Chondrocyte (in vitro differentiated cells): ENCODE results near the gene FAM163B. TPM values are rescaled to one million over a fixed set of nuclear protein-coding genes. Genes with fewer than 3 reads are reported as not detected.

Source experiments
- DNase-seq: peaks from one replicate; pipeline ENCODE4 v3.0.0; 2021; ENCODE audit warnings: mixed read lengths, low spot score
- H3K27ac Mint-ChIP-seq: one replicate; pipeline ENCODE4 v1.8.0; 2021; ENCODE audit warnings: mild to moderate bottlenecking, moderate library complexity, mixed read lengths; ENCODE audit not compliant: unreplicated experiment
- H3K27me3 Mint-ChIP-seq: 2 replicates; pipeline ENCODE4 v1.8.0; 2021; ENCODE audit warnings: low read depth, mixed read lengths
- H3K36me3 Mint-ChIP-seq: 2 replicates; pipeline ENCODE4 v1.8.0; 2021; ENCODE audit warnings: low read depth, mixed read lengths
- H3K4me1 Mint-ChIP-seq: 2 replicates; pipeline ENCODE4 v1.8.0; 2021; ENCODE audit warnings: low read depth, mild to moderate bottlenecking, mixed read lengths
- H3K4me3 Mint-ChIP-seq: one replicate; pipeline ENCODE4 v1.8.0; 2021; ENCODE audit warnings: mild to moderate bottlenecking, moderate library complexity, mixed read lengths; ENCODE audit not compliant: unreplicated experiment
- H3K9me3 Mint-ChIP-seq: 2 replicates; pipeline ENCODE4 v1.8.0; 2021; ENCODE audit warnings: low read depth, mixed read lengths
- total RNA-seq: library from RNA; stranded (reverse); gene quantifications from 3 replicates; pipeline ENCODE4 v1.2.1, GENCODE V29; 2021
- TF ChIP-seq, protein P1 (sequence below): fragments of 200-600 bp; sonication (generic); IDR thresholded peaks from 2 replicates; pipeline ENCODE4 v1.5.0; 2021; ENCODE audit warnings: antibody characterized with exemption, mild to moderate bottlenecking, moderate library complexity

The FAM163B gene
- total RNA-seq, 1 donor from 2014 or later, result not detected

DNA sequence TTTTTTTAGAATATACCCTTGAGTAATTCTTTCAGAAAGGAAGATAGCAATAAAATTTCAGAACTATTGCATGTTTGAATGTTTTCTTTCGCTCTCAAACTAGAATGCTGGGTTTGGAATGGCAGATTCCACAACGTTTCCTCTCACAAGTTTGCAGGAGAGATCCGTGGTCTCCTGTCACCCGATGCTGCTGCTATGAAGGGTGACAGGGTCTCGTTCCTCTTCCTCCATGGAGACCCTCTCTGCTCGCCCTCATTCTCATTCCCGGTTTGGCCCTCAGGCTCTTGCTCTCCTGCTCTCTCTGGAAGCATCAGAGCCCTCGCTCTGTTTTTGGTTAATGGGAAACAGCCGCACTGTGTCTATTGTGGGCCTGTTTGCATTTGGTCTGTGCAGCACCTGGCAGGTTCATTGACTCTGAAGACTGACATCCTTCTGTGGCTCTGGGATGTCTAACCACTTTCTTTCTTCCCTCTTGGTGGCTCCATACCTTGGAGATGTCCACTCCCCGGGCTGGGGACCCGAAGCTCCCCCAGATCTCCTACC, 12.6 kb upstream of the FAM163B start:
- Mint-ChIP-seq H3K36me3 (peaks cover 5% of the 10 kb centered on the region), H3K4me3 (no peak overlapping the region), H3K4me1 (no peaks in the 10 kb centered on the region), H3K27ac (no peak overlapping the region), H3K9me3 (peaks cover 17% of the 10 kb centered on the region), H3K27me3 (peaks cover 75% of the 10 kb centered on the region)
- DNase-seq, result no peak
- TF ChIP-seq, protein P1, sequence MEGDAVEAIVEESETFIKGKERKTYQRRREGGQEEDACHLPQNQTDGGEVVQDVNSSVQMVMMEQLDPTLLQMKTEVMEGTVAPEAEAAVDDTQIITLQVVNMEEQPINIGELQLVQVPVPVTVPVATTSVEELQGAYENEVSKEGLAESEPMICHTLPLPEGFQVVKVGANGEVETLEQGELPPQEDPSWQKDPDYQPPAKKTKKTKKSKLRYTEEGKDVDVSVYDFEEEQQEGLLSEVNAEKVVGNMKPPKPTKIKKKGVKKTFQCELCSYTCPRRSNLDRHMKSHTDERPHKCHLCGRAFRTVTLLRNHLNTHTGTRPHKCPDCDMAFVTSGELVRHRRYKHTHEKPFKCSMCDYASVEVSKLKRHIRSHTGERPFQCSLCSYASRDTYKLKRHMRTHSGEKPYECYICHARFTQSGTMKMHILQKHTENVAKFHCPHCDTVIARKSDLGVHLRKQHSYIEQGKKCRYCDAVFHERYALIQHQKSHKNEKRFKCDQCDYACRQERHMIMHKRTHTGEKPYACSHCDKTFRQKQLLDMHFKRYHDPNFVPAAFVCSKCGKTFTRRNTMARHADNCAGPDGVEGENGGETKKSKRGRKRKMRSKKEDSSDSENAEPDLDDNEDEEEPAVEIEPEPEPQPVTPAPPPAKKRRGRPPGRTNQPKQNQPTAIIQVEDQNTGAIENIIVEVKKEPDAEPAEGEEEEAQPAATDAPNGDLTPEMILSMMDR, result no peak

DNA sequence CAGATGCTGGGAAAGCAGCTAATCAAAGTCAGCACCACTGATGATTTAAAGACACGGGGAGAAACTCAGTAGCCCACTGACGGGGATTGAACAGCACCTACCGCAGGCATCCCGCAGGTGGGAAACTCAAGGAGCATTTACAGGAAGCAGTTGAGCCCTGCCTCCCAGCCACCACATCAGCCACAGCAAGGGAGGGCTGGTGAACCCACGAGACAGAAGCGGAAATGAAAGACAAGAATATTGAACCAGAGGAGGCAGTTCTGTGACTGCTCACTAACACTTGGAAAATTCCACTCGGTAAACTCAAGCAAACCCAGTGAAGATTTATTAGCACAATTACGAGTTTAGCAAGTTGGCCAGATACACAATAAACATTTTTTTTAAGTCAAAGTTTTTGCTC, 10.6 kb upstream of the FAM163B start:
- Mint-ChIP-seq H3K36me3 (peaks cover 2% of the 10 kb centered on the region), H3K27ac (no peak overlapping the region), H3K9me3 (peaks cover 2% of the 10 kb centered on the region), H3K4me3 (no peak overlapping the region), H3K27me3 (peaks cover 75% of the 10 kb centered on the region), H3K4me1 (no peaks in the 10 kb centered on the region)
- no peak for DNase-seq
- TF ChIP-seq, protein P1, result no peak

DNA sequence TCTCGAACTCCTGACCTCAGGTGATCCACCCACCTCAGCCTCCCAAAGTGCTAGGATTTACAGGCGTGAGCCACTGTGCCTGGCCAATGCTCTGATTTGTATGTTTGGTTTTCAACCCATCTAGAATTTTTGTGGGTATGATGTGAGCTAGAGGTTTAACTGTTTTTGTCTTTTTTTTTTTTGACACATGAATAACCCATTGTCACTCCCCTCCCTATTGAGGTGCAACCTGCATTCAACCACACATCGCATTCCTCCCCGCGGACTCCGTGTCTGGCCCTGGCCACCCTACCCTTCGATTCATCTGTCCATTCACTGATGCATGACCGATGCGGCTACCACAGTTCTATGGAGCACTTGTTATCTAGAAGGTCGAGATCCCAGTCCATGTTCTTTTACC, 9.5 kb upstream of the FAM163B start:
- Mint-ChIP-seq H3K4me1 (no peaks in the 10 kb centered on the region), H3K27me3 (peaks cover 76% of the 10 kb centered on the region)
- TF ChIP-seq, protein P1, result no peak

DNA sequence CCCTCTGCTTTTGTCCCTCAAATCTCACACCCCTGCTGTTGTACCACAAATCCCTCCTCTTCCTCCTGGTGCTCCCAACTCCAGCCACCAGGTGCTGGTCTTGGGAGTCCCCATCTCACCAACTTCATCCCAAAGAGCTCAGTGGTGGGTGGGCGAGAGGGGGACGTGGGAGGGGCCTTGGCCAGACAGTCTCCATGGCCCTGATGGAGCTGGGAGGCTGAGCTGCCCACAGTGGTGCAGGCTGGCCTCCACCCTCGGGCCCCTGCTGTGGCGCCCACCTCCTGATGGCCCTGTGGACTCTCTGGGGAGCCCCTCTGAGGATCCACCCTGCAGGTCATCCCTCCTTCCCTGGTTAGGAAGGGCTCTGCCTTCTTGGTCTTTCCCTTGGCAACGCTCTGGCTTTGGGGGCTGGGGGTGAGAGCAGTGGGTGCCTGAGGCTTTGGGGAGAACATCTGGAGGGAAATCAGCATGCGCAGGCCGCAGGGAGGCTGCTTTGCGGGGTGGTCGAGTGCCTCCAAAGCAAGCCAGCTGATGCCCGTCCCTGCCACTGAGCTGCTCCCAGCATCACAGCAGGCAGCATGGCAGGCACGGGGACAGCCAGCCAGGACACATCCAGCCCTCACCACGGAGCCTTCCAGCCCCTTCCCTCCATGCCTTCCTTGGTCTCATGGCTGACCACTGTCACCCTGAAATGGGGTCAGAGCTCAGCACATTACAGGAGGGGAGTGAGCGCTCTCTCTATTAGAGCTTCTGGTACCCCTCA, 7.6 kb upstream of the FAM163B start:
- no peak overlapping the region for H3K27ac Mint-ChIP-seq
- no peak for DNase-seq
- no peaks in the 10 kb centered on the region for H3K9me3 Mint-ChIP-seq
- no peak overlapping the region for H3K4me3 Mint-ChIP-seq
- H3K36me3 Mint-ChIP-seq, result peaks cover 2% of the 10 kb centered on the region
- peaks cover 75% of the 10 kb centered on the region for H3K27me3 Mint-ChIP-seq
- TF ChIP-seq, protein P1, result no peak
- no peaks in the 10 kb centered on the region for H3K4me1 Mint-ChIP-seq

More for the DNA sequence above, 9.5 kb upstream of the FAM163B start:
- Mint-ChIP-seq H3K4me3 (no peak overlapping the region), H3K27ac (no peak overlapping the region), H3K36me3 (peaks cover 2% of the 10 kb centered on the region), H3K9me3 (no peaks in the 10 kb centered on the region)
- no peak for DNase-seq

DNA sequence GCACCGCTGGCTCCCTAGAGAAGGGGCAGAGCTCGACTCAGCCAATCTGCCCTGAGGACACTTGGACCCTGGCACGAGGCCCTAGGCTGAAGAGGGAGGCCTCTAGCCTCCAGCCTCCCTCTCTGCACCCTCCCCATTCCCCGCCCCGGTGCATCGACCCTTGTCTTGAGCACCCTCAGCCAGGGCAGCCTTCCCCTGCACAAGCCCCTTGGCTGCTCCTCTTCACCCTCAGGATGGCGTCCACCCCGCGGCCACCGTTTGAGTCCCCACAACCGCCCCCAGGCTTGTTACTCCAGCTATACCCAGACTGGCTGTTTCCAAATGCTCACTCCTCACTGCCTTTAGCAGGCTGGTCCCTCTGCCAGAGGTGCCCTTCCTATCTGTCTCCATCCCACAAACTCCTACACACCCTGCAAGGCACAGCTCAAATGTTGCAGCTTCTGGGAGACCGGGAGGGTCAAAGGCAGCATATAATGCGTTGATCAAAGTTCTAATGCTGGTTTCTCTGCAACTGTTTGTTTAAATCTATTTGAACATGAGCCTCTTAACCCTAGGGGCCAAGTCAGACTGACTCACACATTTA, 6.5 kb upstream of the FAM163B start:
- TF ChIP-seq, protein P1, result no peak
- Mint-ChIP-seq H3K27me3 (peaks cover 77% of the 10 kb centered on the region), H3K4me1 (no peaks in the 10 kb centered on the region), H3K9me3 (no peaks in the 10 kb centered on the region), H3K27ac (no peak overlapping the region), H3K4me3 (no peak overlapping the region), H3K36me3 (no peaks in the 10 kb centered on the region)
- no peak for DNase-seq
